ENCODE measurements around the gene DYNC1I2.
"Not testable (repeated sequence)": the region's sequence is repeated elsewhere in the genome, so short reads cannot be mapped to it uniquely, and the experiment has no call there.

The DYNC1I2 gene

GRCh38 chr2:171712051-171712450 lies 24.8 kb downstream of the DYNC1I2 start:
- no peak for DNase-seq (ENCODE audit: low read depth)

- DNase-seq (ENCODE audit: low read depth): no peak
Measured at GRCh38 chr2:171718720-171719119, 31.5 kb downstream of the DYNC1I2 start.

GRCh38 chr2:171719660-171720059 lies 32.4 kb downstream of the DYNC1I2 start:
- DNase-seq (ENCODE audit: low read depth): no peak

GRCh38 chr2:171723716-171724683 lies 36.7 kb downstream of the DYNC1I2 start:
- DNase-seq (ENCODE audit: low read depth): no peak

GRCh38 chr2:171726847-171727450 lies 39.7 kb downstream of the DYNC1I2 start:
- no peak for DNase-seq (ENCODE audit: low read depth)

GRCh38 chr2:171728989-171729951 lies 42.0 kb downstream of the DYNC1I2 start:
- DNase-seq (ENCODE audit: low read depth): no peak

- DNase-seq (ENCODE audit: low read depth): no peak
Measured at GRCh38 chr2:171729952-171730317, 42.7 kb downstream of the DYNC1I2 start.

- DNase-seq (ENCODE audit: low read depth): no peak
Measured at GRCh38 chr2:171735991-171736710, 48.9 kb downstream of the DYNC1I2 start.

- DNase-seq (ENCODE audit: low read depth): no peak
Measured at GRCh38 chr2:171741189-171741588, 53.9 kb downstream of the DYNC1I2 start.

GRCh38 chr2:171742760-171743159 lies 55.5 kb downstream of the DYNC1I2 start:
- DNase-seq (ENCODE audit: low read depth): no peak

- no peak for DNase-seq (ENCODE audit: low read depth)
Measured at GRCh38 chr2:171745141-171745540, 57.9 kb downstream of the DYNC1I2 start.

- DNase-seq (ENCODE audit: low read depth): no peak
Measured at GRCh38 chr2:171745806-171746205, 58.5 kb downstream of the DYNC1I2 start.

GRCh38 chr2:171747371-171747770 lies 60.1 kb downstream of the DYNC1I2 start:
- DNase-seq (ENCODE audit: low read depth): no peak

GRCh38 chr2:171754254-171754939 lies 67.1 kb downstream of the DYNC1I2 start:
- no peak for DNase-seq (ENCODE audit: low read depth)

- DNase-seq (ENCODE audit: low read depth): not testable (repeated sequence)
Measured at GRCh38 chr2:171758762-171759161, 71.5 kb downstream of the DYNC1I2 start.

GRCh38 chr2:171761176-171761575 lies 73.9 kb downstream of the DYNC1I2 start:
- not testable (repeated sequence) for DNase-seq (ENCODE audit: low read depth)

GRCh38 chr2:171762879-171763573 lies 75.8 kb downstream of the DYNC1I2 start:
- DNase-seq (ENCODE audit: low read depth): no peak

GRCh38 chr2:171763602-171764001 lies 76.3 kb downstream of the DYNC1I2 start:
- no peak for DNase-seq (ENCODE audit: low read depth)

GRCh38 chr2:171771463-171771862 lies 84.2 kb downstream of the DYNC1I2 start:
- no peak for DNase-seq (ENCODE audit: low read depth)

GRCh38 chr2:171772373-171772772 lies 85.1 kb downstream of the DYNC1I2 start:
- no peak for DNase-seq (ENCODE audit: low read depth)

Data from stimulated activated CD8-positive, alpha-beta memory T cell treated with anti-CD3 and anti-CD28 coated beads, Interleukin-12 subunit alpha, Interleukin-12 subunit beta, amount 100 ng/mL, for 1 hour (primary cell).